H1 (cell line): ENCODE measurements around the gene METTL18. TPM values are rescaled to one million over a fixed set of nuclear protein-coding genes. Genes with fewer than 3 reads are reported as not detected.

Experiments
- BACH1 ChIP-seq: IDR thresholded peaks from 2 replicates; pipeline ENCODE4 v1.6.1; 2012; ENCODE audit warnings: low read length, improper control_type of control experiment
- BCL11A ChIP-seq, 2 experiments: IDR thresholded peaks; one replicate each; pipeline ENCODE4 v1.6.1; 2011; ENCODE audit warnings: low read depth in 2 of 2, low read length in 2 of 2, mild to moderate bottlenecking in 2 of 2
- BRCA1 ChIP-seq: IDR thresholded peaks from 2 replicates; pipeline ENCODE4 v1.6.1; 2012; ENCODE audit warnings: low read depth, low read length, improper control_type of control experiment
- EP300 ChIP-seq, 2 experiments: IDR thresholded peaks; 1 replicate in 1 of 2; 2 replicates in 1 of 2; pipeline ENCODE4 v1.6.1; 2011 to 2012; ENCODE audit warnings: low read depth in 2 of 2, low read length in 2 of 2, mild to moderate bottlenecking in 2 of 2, borderline replicate concordance in 1 of 2, inconsistent platforms in 1 of 2, moderate library complexity in 1 of 2
- GTF2F1 ChIP-seq: IDR thresholded peaks from 2 replicates; pipeline ENCODE4 v1.6.1; 2012; ENCODE audit warnings: low read depth, low read length, improper control_type of control experiment, borderline replicate concordance
- JUN ChIP-seq: IDR thresholded peaks from 2 replicates; pipeline ENCODE4 v1.6.1; 2011; ENCODE audit warnings: low read depth, mild to moderate bottlenecking, improper control_type of control experiment, low read length
- KDM4A ChIP-seq: IDR thresholded peaks from one replicate; pipeline ENCODE4 v1.7.1; 2012; ENCODE audit warnings: low read depth, mild to moderate bottlenecking, moderate library complexity, low read length, inconsistent platforms; ENCODE audit not compliant: severe bottlenecking
- KDM5A ChIP-seq: fragments of 200-600 bp; IDR thresholded peaks from 2 replicates; pipeline ENCODE4 v1.7.1; 2012; ENCODE audit warnings: mild to moderate bottlenecking, low read length, inconsistent platforms, mixed read lengths
- RNF2 ChIP-seq: fragments of 200-900, 300-1000 bp; sonication (generic); IDR thresholded peaks from 2 replicates; pipeline ENCODE4 v1.7.1; 2016; ENCODE audit warnings: borderline replicate concordance, low read depth, mild to moderate bottlenecking, antibody characterized with exemption, low read length; ENCODE audit not compliant: poor library complexity, severe bottlenecking; ENCODE audit errors: missing control alignments
- TCF12 ChIP-seq: IDR thresholded peaks from 2 replicates; pipeline ENCODE4 v1.6.1; 2011; ENCODE audit warnings: low read depth, mild to moderate bottlenecking, low read length
- ZNF274 ChIP-seq: IDR thresholded peaks from 2 replicates; pipeline ENCODE4 v1.7.0; 2012; ENCODE audit warnings: low read length, borderline replicate concordance; ENCODE audit errors: extremely low read depth
- polyA plus RNA-seq, 7 experiments: library from polyadenylated mRNA; depleted of rRNA in 3 of 7; stranded (reverse) in 5 of 7; unstranded in 2 of 7; fragments of >200 nt in 5 of 7; fragments of 200-250 nt in 2 of 7; gene quantifications; 1 replicate in 5 of 7; 2 replicates in 1 of 7; 4 replicates in 1 of 7; pipeline versions ENCODE4 v1.2.1 to v1.2.3, GENCODE V29; 2011 to 2013; ENCODE audit warnings: missing spikeins in 2 of 7, mixed read lengths in 2 of 7
- total RNA-seq: library from RNA; stranded (reverse); fragmentation: NEBNext Ultra II Directional; extraction: Animal tissue kit (Norgen Biotek cat#: 25700); gene quantifications from 2 replicates; pipeline ENCODE4 v1.2.1, GENCODE V29; 2021
- TF ChIP-seq, protein P1 (sequence below): fragments of 300-600 bp; sonication (generic); IDR thresholded peaks from 2 replicates; pipeline ENCODE4 v1.7.1; 2012; ENCODE audit warnings: low read length, moderate library complexity, mild to moderate bottlenecking, inconsistent platforms; ENCODE audit not compliant: insufficient replicate concordance

METTL18 gene
- total and polyA plus RNA-seq, 2 of the 8 experiments (the other 6 are each of a cell fraction or from before 2014, with no cell fraction given): 1.4 to 7.6 TPM

DNA sequence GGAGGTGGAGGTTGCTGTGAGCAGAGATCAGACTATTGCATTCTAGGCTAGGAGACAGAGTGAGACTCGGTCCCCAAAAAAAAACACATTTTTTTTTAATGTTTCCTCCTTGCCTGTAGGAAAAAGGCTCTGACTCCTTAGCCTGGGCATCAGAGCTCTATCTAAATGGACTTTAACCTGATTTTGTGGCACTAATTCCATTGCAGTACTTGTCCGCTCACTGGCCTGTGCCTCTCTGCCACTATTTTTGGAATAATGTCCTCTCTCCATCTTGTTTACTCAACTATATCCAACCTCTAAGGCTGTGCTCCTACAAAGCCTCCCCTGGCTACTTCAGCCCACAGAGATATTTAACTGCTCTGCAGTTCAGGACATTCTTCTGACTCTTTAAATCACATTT is 26.5 kb downstream of the METTL18 start (continued):
- TF ChIP-seq, protein P1, sequence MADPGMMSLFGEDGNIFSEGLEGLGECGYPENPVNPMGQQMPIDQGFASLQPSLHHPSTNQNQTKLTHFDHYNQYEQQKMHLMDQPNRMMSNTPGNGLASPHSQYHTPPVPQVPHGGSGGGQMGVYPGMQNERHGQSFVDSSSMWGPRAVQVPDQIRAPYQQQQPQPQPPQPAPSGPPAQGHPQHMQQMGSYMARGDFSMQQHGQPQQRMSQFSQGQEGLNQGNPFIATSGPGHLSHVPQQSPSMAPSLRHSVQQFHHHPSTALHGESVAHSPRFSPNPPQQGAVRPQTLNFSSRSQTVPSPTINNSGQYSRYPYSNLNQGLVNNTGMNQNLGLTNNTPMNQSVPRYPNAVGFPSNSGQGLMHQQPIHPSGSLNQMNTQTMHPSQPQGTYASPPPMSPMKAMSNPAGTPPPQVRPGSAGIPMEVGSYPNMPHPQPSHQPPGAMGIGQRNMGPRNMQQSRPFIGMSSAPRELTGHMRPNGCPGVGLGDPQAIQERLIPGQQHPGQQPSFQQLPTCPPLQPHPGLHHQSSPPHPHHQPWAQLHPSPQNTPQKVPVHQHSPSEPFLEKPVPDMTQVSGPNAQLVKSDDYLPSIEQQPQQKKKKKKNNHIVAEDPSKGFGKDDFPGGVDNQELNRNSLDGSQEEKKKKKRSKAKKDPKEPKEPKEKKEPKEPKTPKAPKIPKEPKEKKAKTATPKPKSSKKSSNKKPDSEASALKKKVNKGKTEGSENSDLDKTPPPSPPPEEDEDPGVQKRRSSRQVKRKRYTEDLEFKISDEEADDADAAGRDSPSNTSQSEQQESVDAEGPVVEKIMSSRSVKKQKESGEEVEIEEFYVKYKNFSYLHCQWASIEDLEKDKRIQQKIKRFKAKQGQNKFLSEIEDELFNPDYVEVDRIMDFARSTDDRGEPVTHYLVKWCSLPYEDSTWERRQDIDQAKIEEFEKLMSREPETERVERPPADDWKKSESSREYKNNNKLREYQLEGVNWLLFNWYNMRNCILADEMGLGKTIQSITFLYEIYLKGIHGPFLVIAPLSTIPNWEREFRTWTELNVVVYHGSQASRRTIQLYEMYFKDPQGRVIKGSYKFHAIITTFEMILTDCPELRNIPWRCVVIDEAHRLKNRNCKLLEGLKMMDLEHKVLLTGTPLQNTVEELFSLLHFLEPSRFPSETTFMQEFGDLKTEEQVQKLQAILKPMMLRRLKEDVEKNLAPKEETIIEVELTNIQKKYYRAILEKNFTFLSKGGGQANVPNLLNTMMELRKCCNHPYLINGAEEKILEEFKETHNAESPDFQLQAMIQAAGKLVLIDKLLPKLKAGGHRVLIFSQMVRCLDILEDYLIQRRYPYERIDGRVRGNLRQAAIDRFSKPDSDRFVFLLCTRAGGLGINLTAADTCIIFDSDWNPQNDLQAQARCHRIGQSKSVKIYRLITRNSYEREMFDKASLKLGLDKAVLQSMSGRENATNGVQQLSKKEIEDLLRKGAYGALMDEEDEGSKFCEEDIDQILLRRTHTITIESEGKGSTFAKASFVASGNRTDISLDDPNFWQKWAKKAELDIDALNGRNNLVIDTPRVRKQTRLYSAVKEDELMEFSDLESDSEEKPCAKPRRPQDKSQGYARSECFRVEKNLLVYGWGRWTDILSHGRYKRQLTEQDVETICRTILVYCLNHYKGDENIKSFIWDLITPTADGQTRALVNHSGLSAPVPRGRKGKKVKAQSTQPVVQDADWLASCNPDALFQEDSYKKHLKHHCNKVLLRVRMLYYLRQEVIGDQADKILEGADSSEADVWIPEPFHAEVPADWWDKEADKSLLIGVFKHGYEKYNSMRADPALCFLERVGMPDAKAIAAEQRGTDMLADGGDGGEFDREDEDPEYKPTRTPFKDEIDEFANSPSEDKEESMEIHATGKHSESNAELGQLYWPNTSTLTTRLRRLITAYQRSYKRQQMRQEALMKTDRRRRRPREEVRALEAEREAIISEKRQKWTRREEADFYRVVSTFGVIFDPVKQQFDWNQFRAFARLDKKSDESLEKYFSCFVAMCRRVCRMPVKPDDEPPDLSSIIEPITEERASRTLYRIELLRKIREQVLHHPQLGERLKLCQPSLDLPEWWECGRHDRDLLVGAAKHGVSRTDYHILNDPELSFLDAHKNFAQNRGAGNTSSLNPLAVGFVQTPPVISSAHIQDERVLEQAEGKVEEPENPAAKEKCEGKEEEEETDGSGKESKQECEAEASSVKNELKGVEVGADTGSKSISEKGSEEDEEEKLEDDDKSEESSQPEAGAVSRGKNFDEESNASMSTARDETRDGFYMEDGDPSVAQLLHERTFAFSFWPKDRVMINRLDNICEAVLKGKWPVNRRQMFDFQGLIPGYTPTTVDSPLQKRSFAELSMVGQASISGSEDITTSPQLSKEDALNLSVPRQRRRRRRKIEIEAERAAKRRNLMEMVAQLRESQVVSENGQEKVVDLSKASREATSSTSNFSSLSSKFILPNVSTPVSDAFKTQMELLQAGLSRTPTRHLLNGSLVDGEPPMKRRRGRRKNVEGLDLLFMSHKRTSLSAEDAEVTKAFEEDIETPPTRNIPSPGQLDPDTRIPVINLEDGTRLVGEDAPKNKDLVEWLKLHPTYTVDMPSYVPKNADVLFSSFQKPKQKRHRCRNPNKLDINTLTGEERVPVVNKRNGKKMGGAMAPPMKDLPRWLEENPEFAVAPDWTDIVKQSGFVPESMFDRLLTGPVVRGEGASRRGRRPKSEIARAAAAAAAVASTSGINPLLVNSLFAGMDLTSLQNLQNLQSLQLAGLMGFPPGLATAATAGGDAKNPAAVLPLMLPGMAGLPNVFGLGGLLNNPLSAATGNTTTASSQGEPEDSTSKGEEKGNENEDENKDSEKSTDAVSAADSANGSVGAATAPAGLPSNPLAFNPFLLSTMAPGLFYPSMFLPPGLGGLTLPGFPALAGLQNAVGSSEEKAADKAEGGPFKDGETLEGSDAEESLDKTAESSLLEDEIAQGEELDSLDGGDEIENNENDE: no peak
- no peak for TF ChIP-seq BRCA1
- TF ChIP-seq BCL11A (IDR thresholded peaks at IDR 0.05; ENCODE audit: low read depth in 2 of 2, low read length in 2 of 2): no peak
- no peak for TF ChIP-seq KDM4A
- no peak for TF ChIP-seq KDM5A
- no peak for TF ChIP-seq BACH1
- TF ChIP-seq JUN: no peak
- no peak for TF ChIP-seq EP300 (IDR thresholded peaks at IDR 0.05; ENCODE audit: borderline replicate concordance in 1 of 2, low read depth in 2 of 2, low read length in 2 of 2)
- TF ChIP-seq TCF12: no peak
- TF ChIP-seq ZNF274: no peak
- no peak for TF ChIP-seq GTF2F1
- no peak for TF ChIP-seq RNF2
